ENCODE measurements around the gene GTSE1. TPM values are rescaled to one million over a fixed set of nuclear protein-coding genes. Genes with fewer than 3 reads are reported as not detected.

GTSE1 gene
- total and polyA plus RNA-seq, 2 of the 13 experiments (the other 11 are each of a cell fraction or from before 2014, with no cell fraction given): 10.7 to 13.5 TPM

- TF ChIP-seq, protein P1, sequence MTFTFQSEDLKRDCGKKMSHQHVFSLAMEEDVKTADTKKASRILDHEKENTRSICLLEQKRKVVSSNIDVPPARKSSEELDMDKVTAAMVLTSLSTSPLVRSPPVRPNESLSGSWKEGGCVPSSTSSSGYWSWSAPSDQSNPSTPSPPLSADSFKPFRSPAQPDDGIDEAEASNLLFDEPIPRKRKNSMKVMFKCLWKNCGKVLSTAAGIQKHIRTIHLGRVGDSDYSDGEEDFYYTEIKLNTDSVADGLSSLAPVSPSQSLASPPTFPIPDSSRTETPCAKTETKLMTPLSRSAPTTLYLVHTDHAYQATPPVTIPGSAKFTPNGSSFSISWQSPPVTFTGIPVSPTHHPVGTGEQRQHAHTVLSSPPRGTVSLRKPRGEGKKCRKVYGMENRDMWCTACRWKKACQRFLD (CRISPR knock-in tag; IDR thresholded peaks at IDR 0.05; ENCODE audit: borderline replicate concordance): peak; percentile 83; the same call in 1 of the 2 replicates
- TF ChIP-seq, protein P2, sequence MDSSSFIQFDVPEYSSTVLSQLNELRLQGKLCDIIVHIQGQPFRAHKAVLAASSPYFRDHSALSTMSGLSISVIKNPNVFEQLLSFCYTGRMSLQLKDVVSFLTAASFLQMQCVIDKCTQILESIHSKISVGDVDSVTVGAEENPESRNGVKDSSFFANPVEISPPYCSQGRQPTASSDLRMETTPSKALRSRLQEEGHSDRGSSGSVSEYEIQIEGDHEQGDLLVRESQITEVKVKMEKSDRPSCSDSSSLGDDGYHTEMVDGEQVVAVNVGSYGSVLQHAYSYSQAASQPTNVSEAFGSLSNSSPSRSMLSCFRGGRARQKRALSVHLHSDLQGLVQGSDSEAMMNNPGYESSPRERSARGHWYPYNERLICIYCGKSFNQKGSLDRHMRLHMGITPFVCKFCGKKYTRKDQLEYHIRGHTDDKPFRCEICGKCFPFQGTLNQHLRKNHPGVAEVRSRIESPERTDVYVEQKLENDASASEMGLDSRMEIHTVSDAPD (CRISPR knock-in tag; IDR thresholded peaks at IDR 0.05): no peak
- no peak for TF ChIP-seq CBX2 (IDR thresholded peaks at IDR 0.05; ENCODE audit: low read depth, low read length)
- TF ChIP-seq CBX2 (CRISPR knock-in tag; IDR thresholded peaks at IDR 0.05; ENCODE audit: low read depth): no peak
- TF ChIP-seq CHD2 (IDR thresholded peaks at IDR 0.05; ENCODE audit: low read depth, low read length): 0 out of 2 replicates have a peak, but pooled peaks have one; percentile 17
- TF ChIP-seq, protein P3, sequence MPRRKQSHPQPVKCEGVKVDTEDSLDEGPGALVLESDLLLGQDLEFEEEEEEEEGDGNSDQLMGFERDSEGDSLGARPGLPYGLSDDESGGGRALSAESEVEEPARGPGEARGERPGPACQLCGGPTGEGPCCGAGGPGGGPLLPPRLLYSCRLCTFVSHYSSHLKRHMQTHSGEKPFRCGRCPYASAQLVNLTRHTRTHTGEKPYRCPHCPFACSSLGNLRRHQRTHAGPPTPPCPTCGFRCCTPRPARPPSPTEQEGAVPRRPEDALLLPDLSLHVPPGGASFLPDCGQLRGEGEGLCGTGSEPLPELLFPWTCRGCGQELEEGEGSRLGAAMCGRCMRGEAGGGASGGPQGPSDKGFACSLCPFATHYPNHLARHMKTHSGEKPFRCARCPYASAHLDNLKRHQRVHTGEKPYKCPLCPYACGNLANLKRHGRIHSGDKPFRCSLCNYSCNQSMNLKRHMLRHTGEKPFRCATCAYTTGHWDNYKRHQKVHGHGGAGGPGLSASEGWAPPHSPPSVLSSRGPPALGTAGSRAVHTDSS (CRISPR knock-in tag; conservative IDR thresholded peaks at IDR 0.05): peak; percentile 81; the same call in 1 of the 2 replicates
- TF ChIP-seq, protein P4, sequence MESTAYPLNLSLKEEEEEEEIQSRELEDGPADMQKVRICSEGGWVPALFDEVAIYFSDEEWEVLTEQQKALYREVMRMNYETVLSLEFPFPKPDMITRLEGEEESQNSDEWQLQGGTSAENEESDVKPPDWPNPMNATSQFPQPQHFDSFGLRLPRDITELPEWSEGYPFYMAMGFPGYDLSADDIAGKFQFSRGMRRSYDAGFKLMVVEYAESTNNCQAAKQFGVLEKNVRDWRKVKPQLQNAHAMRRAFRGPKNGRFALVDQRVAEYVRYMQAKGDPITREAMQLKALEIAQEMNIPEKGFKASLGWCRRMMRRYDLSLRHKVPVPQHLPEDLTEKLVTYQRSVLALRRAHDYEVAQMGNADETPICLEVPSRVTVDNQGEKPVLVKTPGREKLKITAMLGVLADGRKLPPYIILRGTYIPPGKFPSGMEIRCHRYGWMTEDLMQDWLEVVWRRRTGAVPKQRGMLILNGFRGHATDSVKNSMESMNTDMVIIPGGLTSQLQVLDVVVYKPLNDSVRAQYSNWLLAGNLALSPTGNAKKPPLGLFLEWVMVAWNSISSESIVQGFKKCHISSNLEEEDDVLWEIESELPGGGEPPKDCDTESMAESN (CRISPR knock-in tag; conservative IDR thresholded peaks at IDR 0.05): peak; percentile 93
- TF ChIP-seq RBM39 (IDR thresholded peaks at IDR 0.05; ENCODE audit: low read depth, low read length, poor library complexity, severe bottlenecking): peak; percentile 71
- TF ChIP-seq GABPB1 (CRISPR knock-in tag; IDR thresholded peaks at IDR 0.05): peak; percentile 100
- no peak for TF ChIP-seq SNRNP70 (IDR thresholded peaks at IDR 0.05; ENCODE audit: low read depth, low read length)
- TF ChIP-seq ZNF276 (CRISPR knock-in tag; IDR thresholded peaks at IDR 0.05; ENCODE audit: low read depth): no peak
- TF ChIP-seq, protein P5, sequence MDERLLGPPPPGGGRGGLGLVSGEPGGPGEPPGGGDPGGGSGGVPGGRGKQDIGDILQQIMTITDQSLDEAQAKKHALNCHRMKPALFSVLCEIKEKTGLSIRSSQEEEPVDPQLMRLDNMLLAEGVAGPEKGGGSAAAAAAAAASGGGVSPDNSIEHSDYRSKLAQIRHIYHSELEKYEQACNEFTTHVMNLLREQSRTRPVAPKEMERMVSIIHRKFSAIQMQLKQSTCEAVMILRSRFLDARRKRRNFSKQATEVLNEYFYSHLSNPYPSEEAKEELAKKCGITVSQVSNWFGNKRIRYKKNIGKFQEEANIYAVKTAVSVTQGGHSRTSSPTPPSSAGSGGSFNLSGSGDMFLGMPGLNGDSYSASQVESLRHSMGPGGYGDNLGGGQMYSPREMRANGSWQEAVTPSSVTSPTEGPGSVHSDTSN (CRISPR knock-in tag; IDR thresholded peaks at IDR 0.05): no peak
Measured at GRCh38 chr22:46335201-46336118, 38.8 kb downstream of the GTSE1 start, which contains the start of gene TRMU (continued).

Data from HepG2 (cell line).